ENCODE data around the gene MACROD2. TPM values are rescaled to one million over a fixed set of nuclear protein-coding genes. Genes with fewer than 3 reads are reported as not detected.
A peak's percentile ranks its signal among the peaks of the same experiment; 100 is the strongest.

MACROD2 gene
- total RNA-seq, 1 donor from 2014 or later = 0.23 TPM

GRCh38 chr20:16069389-16070010 is 2074.2 kb downstream of the MACROD2 start:
- peak; percentile 19 for DNase-seq (ENCODE audit: low read depth)
- TF ChIP-seq CTCF (conservative IDR thresholded peaks at IDR 0.05; ENCODE audit: low read depth, low read length) = no peak
- H3K4me3 ChIP-seq (ENCODE audit: low read depth, low read length) = no peak overlapping the region

- TF ChIP-seq CTCF (conservative IDR thresholded peaks at IDR 0.05; ENCODE audit: low read depth, low read length) = no peak
- DNase-seq (ENCODE audit: low read depth) = no peak
- no peak overlapping the region for H3K4me3 ChIP-seq (ENCODE audit: low read depth, low read length)
These were observed 2076.9 kb downstream of the MACROD2 start for GRCh38 chr20:16072220-16072619.

GRCh38 chr20:16078172-16078898 is 2083.0 kb downstream of the MACROD2 start:
- TF ChIP-seq CTCF (conservative IDR thresholded peaks at IDR 0.05; ENCODE audit: low read depth, low read length) = no peak
- no peak overlapping the region for H3K4me3 ChIP-seq (ENCODE audit: low read depth, low read length)
- no peak for DNase-seq (ENCODE audit: low read depth)

- DNase-seq (ENCODE audit: low read depth) = no peak
- no peak overlapping the region for H3K4me3 ChIP-seq (ENCODE audit: low read depth, low read length)
- no peak for TF ChIP-seq CTCF (conservative IDR thresholded peaks at IDR 0.05; ENCODE audit: low read depth, low read length)
These were observed 2086.1 kb downstream of the MACROD2 start for GRCh38 chr20:16081421-16081820.

GRCh38 chr20:16082051-16082550 is 2086.8 kb downstream of the MACROD2 start:
- H3K4me3 ChIP-seq (ENCODE audit: low read depth, low read length) = no peak overlapping the region
- TF ChIP-seq CTCF (conservative IDR thresholded peaks at IDR 0.05; ENCODE audit: low read depth, low read length) = no peak
- DNase-seq (ENCODE audit: low read depth) = no peak

GRCh38 chr20:16083639-16084280 is 2088.4 kb downstream of the MACROD2 start:
- TF ChIP-seq CTCF (conservative IDR thresholded peaks at IDR 0.05; ENCODE audit: low read depth, low read length) = no peak
- no peak for DNase-seq (ENCODE audit: low read depth)
- no peak overlapping the region for H3K4me3 ChIP-seq (ENCODE audit: low read depth, low read length)

All from epithelial cell of proximal tubule (primary cell).